GM23248 (cell line): ENCODE results near the gene ARHGEF1. TPM values are rescaled to one million over a fixed set of nuclear protein-coding genes. Genes with fewer than 3 reads are reported as not detected.

Source experiments
- DNase-seq: peaks from one replicate; pipeline ENCODE4 v3.0.0-alpha.2; 2015
- H2AFZ ChIP-seq: fragments of 200-600 bp; sonication (generic); 2 replicates; pipeline ENCODE4 v1.6.1; 2016; ENCODE audit warnings: antibody characterized with exemption
- H3F3A ChIP-seq: fragments of 200-600 bp; sonication (generic); 2 replicates; pipeline ENCODE4 v1.6.1; 2016; ENCODE audit warnings: mild to moderate bottlenecking, antibody characterized with exemption, mixed run types; ENCODE audit not compliant: insufficient read depth
- H3K27ac ChIP-seq: fragments of 200-600 bp; sonication (generic); 2 replicates; pipeline ENCODE4 v1.5.1; 2016; ENCODE audit warnings: mild to moderate bottlenecking
- H3K27me3 ChIP-seq: fragments of 200-600 bp; sonication (generic); replicated peaks from 2 replicates; pipeline ENCODE4 v1.6.1; 2016; ENCODE audit warnings: mild to moderate bottlenecking; ENCODE audit not compliant: insufficient read depth
- H3K36me3 ChIP-seq: fragments of 200-600 bp; sonication (generic); 2 replicates; pipeline ENCODE4 v1.6.1; 2016; ENCODE audit warnings: low read depth, mild to moderate bottlenecking
- H3K4me1 ChIP-seq: fragments of 200-600 bp; sonication (generic); 2 replicates; pipeline ENCODE4 v1.6.1; 2016; ENCODE audit warnings: mild to moderate bottlenecking; ENCODE audit not compliant: insufficient read depth
- H3K4me2 ChIP-seq: fragments of 200-600 bp; sonication (generic); one replicate; pipeline ENCODE4 v1.6.1; 2016; ENCODE audit warnings: mild to moderate bottlenecking; ENCODE audit not compliant: unreplicated experiment
- H3K4me3 ChIP-seq: fragments of 200-600 bp; sonication (generic); 2 replicates; pipeline ENCODE4 v1.5.1; 2016; ENCODE audit warnings: mild to moderate bottlenecking
- H3K79me2 ChIP-seq: fragments of 200-600 bp; sonication (generic); 2 replicates; pipeline ENCODE4 v1.6.1; 2016; ENCODE audit warnings: mild to moderate bottlenecking; ENCODE audit not compliant: insufficient read depth
- H3K9ac ChIP-seq: fragments of 200-600 bp; sonication (generic); 2 replicates; pipeline ENCODE4 v1.6.1; 2016; ENCODE audit warnings: mild to moderate bottlenecking
- H3K9me2 ChIP-seq: fragments of 200-600 bp; sonication (generic); 2 replicates; pipeline ENCODE4 v1.6.1; 2016; ENCODE audit warnings: mixed run types, mild to moderate bottlenecking, moderate library complexity; ENCODE audit not compliant: insufficient read depth
- H3K9me3 ChIP-seq: fragments of 200-600 bp; sonication (generic); one replicate; pipeline ENCODE4 v1.6.1; 2017; ENCODE audit warnings: low read depth
- H4K20me1 ChIP-seq: fragments of 200-600 bp; sonication (generic); 2 replicates; pipeline ENCODE4 v1.6.0; 2016; ENCODE audit not compliant: insufficient read depth
- EZH2 ChIP-seq: fragments of 200-600 bp; sonication (generic); IDR thresholded peaks from 2 replicates; pipeline ENCODE4 v1.6.1; 2018; ENCODE audit warnings: antibody characterized with exemption, mild to moderate bottlenecking; ENCODE audit not compliant: insufficient read depth, poor library complexity, severe bottlenecking
- EZH2phosphoT487 ChIP-seq: fragments of 200-600 bp; sonication (generic); IDR thresholded peaks from 2 replicates; pipeline ENCODE4 v1.6.1; 2018; ENCODE audit warnings: antibody characterized with exemption, moderate library complexity, mild to moderate bottlenecking, low read depth; ENCODE audit not compliant: insufficient read depth
- WGBS, 2 experiments: methylation state at CpG; one replicate each; pipeline ENCODE4 v1.1.6; 2015 to 2017; ENCODE audit warnings: low lambda C conversion rate in 2 of 2, low coverage in 1 of 2; ENCODE audit errors: missing lambda C conversion rate in 2 of 2; 5-methylcytosine and 5-hydroxymethylcytosine counted together
- in situ Hi-C: fragments of 300-500 bp; cut with MboI; formaldehyde crosslinking; loops from 2 replicates; pipeline ENCODE4 v1.15.0; 2020
- polyA plus RNA-seq: library from polyadenylated mRNA; unstranded; fragments of >200 nt; fragmentation: Nextera tagmentation; extraction: Ambion mirVana; gene quantifications from 2 replicates; pipeline ENCODE4 v1.2.1, GENCODE V29; 2016
- total RNA-seq: library from RNA; depleted of rRNA; stranded (reverse); fragments of >200 nt; shearing (Covaris generic); gene quantifications from 2 replicates; pipeline ENCODE4 v1.2.3, GENCODE V29; 2014

ARHGEF1 gene
- total and polyA plus RNA-seq, 2 experiments from 2014 or later = 46.2 to 49.6 TPM

GRCh38 chr19:41915021-41915775 is 32.2 kb downstream of the ARHGEF1 start:
- no peak overlapping the region for H3K9ac ChIP-seq
- DNase-seq = peak; percentile 37
- H3K4me2 ChIP-seq = no peak overlapping the region
- H3K79me2 ChIP-seq = no peaks in the 10 kb centered on the region
- no peaks in the 10 kb centered on the region for H3F3A ChIP-seq
- H3K9me3 ChIP-seq = no peaks in the 10 kb centered on the region
- no peaks in the 10 kb centered on the region for H3K4me1 ChIP-seq
- 5% methylated on average over 29 to 38 of the region's 38 CpGs for whole genome bisulfite sequencing, 2 experiments
- no peaks in the 10 kb centered on the region for H3K9me2 ChIP-seq
- no peak overlapping the region for H3K4me3 ChIP-seq
- no peak overlapping the region for H3K27ac ChIP-seq
- H2AFZ ChIP-seq = no peak overlapping the region
- H3K36me3 ChIP-seq = no peaks in the 10 kb centered on the region
- peak; percentile 73 for TF ChIP-seq EZH2
- peak; percentile 75; the same call in 1 of the 2 replicates for TF ChIP-seq EZH2phosphoT487
- in situ Hi-C loops = no loop called here
- peaks cover 49% of the 10 kb centered on the region for H3K27me3 ChIP-seq
- H4K20me1 ChIP-seq = no peaks in the 10 kb centered on the region

GRCh38 chr19:41915776-41916414 is 32.9 kb downstream of the ARHGEF1 start:
- peaks cover 55% of the 10 kb centered on the region for H3K27me3 ChIP-seq

GRCh38 chr19:41917676-41918075 is 34.7 kb downstream of the ARHGEF1 start:
- peaks cover 52% of the 10 kb centered on the region for H3K27me3 ChIP-seq

More at GRCh38 chr19:41915776-41916414, 32.9 kb downstream of the ARHGEF1 start:
- no peaks in the 10 kb centered on the region for H3F3A ChIP-seq
- no peak overlapping the region for H3K9ac ChIP-seq
- WGBS, 2 experiments = 3 to 6% methylated on average over 15 to 27 of the region's 27 CpGs
- H3K27ac ChIP-seq = no peak overlapping the region
- no peak overlapping the region for H2AFZ ChIP-seq
- no peak for TF ChIP-seq EZH2
- no peak for TF ChIP-seq EZH2phosphoT487
- in situ Hi-C loops = no loop called here
- no peaks in the 10 kb centered on the region for H3K4me1 ChIP-seq
- H3K36me3 ChIP-seq = no peaks in the 10 kb centered on the region
- no peaks in the 10 kb centered on the region for H3K79me2 ChIP-seq
- no peak overlapping the region for H3K4me2 ChIP-seq
- H3K9me3 ChIP-seq = no peaks in the 10 kb centered on the region
- no peak overlapping the region for H3K4me3 ChIP-seq
- DNase-seq = no peak
- no peaks in the 10 kb centered on the region for H3K9me2 ChIP-seq
- H4K20me1 ChIP-seq = no peaks in the 10 kb centered on the region

DNA sequence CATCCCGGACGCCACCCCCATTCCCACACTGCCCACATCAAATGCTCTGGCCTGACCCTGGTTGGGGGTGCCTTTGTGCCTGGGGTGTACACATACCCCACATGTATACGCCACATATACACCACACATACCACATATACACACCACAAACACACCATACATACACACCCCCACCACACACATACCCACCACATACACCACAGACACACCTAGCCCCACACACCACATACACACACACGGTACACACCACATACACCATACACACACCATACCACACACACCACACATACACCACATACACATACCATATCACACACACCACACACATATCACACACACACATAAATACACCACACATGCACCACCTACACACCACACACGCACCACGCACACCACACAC is 35.1 kb downstream of the ARHGEF1 start:
- Histone ChIP-seq H3K9me2 (no peaks in the 10 kb centered on the region), H3K27me3 (peaks cover 56% of the 10 kb centered on the region), H4K20me1 (no peaks in the 10 kb centered on the region), H3K9ac (no peak overlapping the region), H2AFZ (no peak overlapping the region), H3K4me1 (no peaks in the 10 kb centered on the region), H3K9me3 (no peaks in the 10 kb centered on the region), H3K4me2 (no peak overlapping the region), H3K27ac (no peak overlapping the region), H3K79me2 (no peaks in the 10 kb centered on the region), H3F3A (no peaks in the 10 kb centered on the region), H3K4me3 (no peak overlapping the region), H3K36me3 (no peaks in the 10 kb centered on the region)
- WGBS, 2 experiments = 86 to 90% methylated on average over 5 to 6 of the region's 6 CpGs
- TF ChIP-seq EZH2 (no peak), EZH2phosphoT487 (no peak)
- in situ Hi-C loops = no loop called here
- DNase-seq = no peak

More at GRCh38 chr19:41917676-41918075, 34.7 kb downstream of the ARHGEF1 start:
- Histone ChIP-seq H2AFZ (no peak overlapping the region), H3K79me2 (no peaks in the 10 kb centered on the region), H3K9me2 (no peaks in the 10 kb centered on the region), H3K36me3 (no peaks in the 10 kb centered on the region), H3K27ac (no peak overlapping the region), H3K4me3 (no peak overlapping the region), H3K9ac (no peak overlapping the region), H3K4me1 (no peaks in the 10 kb centered on the region), H4K20me1 (no peaks in the 10 kb centered on the region), H3K4me2 (no peak overlapping the region), H3K9me3 (no peaks in the 10 kb centered on the region), H3F3A (no peaks in the 10 kb centered on the region)
- no peak for DNase-seq
- in situ Hi-C loops = no loop called here
- whole genome bisulfite sequencing, 2 experiments = 28 to 40% methylated on average over 12 of the region's 12 CpGs
- TF ChIP-seq EZH2 (no peak), EZH2phosphoT487 (no peak)
